ENCODE measurements around the gene PRKCE. TPM values are rescaled to one million over a fixed set of nuclear protein-coding genes. Genes with fewer than 3 reads are reported as not detected.

PRKCE gene
- polyA plus RNA-seq, 3 donors = 8.3 to 9.1 (median 8.8) TPM

GRCh38 chr2:45951025-45951727, 299.7 kb downstream of the PRKCE start:
- DNase-seq (ENCODE audit: extremely low read depth in 1 of 11, low read depth in 9 of 11, low spot score in 4 of 11) = no peak

GRCh38 chr2:45952591-45952990, 301.1 kb downstream of the PRKCE start:
- DNase-seq (ENCODE audit: extremely low read depth in 1 of 11, low read depth in 9 of 11, low spot score in 4 of 11) = no peak

GRCh38 chr2:45953376-45954027, 302.0 kb downstream of the PRKCE start:
- DNase-seq (ENCODE audit: extremely low read depth in 1 of 11, low read depth in 9 of 11, low spot score in 4 of 11) = no peak

GRCh38 chr2:45954233-45954850, 302.9 kb downstream of the PRKCE start:
- DNase-seq (ENCODE audit: extremely low read depth in 1 of 11, low read depth in 9 of 11, low spot score in 4 of 11) = no peak

- no peak for DNase-seq (ENCODE audit: extremely low read depth in 1 of 11, low read depth in 9 of 11, low spot score in 4 of 11)
Observed at GRCh38 chr2:45957533-45958227, 306.2 kb downstream of the PRKCE start.

- no peak for DNase-seq (ENCODE audit: extremely low read depth in 1 of 11, low read depth in 9 of 11, low spot score in 4 of 11)
Observed at GRCh38 chr2:45960057-45960863, 308.8 kb downstream of the PRKCE start.

GRCh38 chr2:45962177-45962921, 310.9 kb downstream of the PRKCE start:
- no peak for DNase-seq (ENCODE audit: extremely low read depth in 1 of 11, low read depth in 9 of 11, low spot score in 4 of 11)

GRCh38 chr2:45963816-45964215, 312.3 kb downstream of the PRKCE start:
- DNase-seq (ENCODE audit: extremely low read depth in 1 of 11, low read depth in 9 of 11, low spot score in 4 of 11) = no peak

- DNase-seq (ENCODE audit: extremely low read depth in 1 of 11, low read depth in 9 of 11, low spot score in 4 of 11) = no peak
Observed at GRCh38 chr2:45964223-45964841, 312.9 kb downstream of the PRKCE start.

GRCh38 chr2:45964906-45965305, 313.4 kb downstream of the PRKCE start:
- no peak for DNase-seq (ENCODE audit: extremely low read depth in 1 of 11, low read depth in 9 of 11, low spot score in 4 of 11)

- DNase-seq (ENCODE audit: extremely low read depth in 1 of 11, low read depth in 9 of 11, low spot score in 4 of 11) = no peak
Observed at GRCh38 chr2:45965871-45966498, 314.5 kb downstream of the PRKCE start.

GRCh38 chr2:45968946-45969584, 317.6 kb downstream of the PRKCE start:
- DNase-seq (ENCODE audit: extremely low read depth in 1 of 11, low read depth in 9 of 11, low spot score in 4 of 11) = peak in 2 of 11 donors; percentile 13 to 23

- no peak for DNase-seq (ENCODE audit: extremely low read depth in 1 of 11, low read depth in 9 of 11, low spot score in 4 of 11)
Observed at GRCh38 chr2:45973426-45973825, 322.0 kb downstream of the PRKCE start.

- DNase-seq (ENCODE audit: extremely low read depth in 1 of 11, low read depth in 9 of 11, low spot score in 4 of 11) = no peak
Observed at GRCh38 chr2:45974056-45974455, 322.6 kb downstream of the PRKCE start.

- no peak for DNase-seq (ENCODE audit: extremely low read depth in 1 of 11, low read depth in 9 of 11, low spot score in 4 of 11)
Observed at GRCh38 chr2:45974762-45975408, 323.4 kb downstream of the PRKCE start.

GRCh38 chr2:45975752-45976517, 324.5 kb downstream of the PRKCE start:
- DNase-seq (ENCODE audit: extremely low read depth in 1 of 11, low read depth in 9 of 11, low spot score in 4 of 11) = no peak

All from renal cortex interstitium (tissue), 11 donors.